GM12878 (cell line): ENCODE results near the gene CCND2.

ENCODE experiments used
- GABPA ChIP-seq: IDR thresholded peaks from 2 replicates; pipeline ENCODE4 v1.6.1; 2014; ENCODE audit warnings: antibody characterized with exemption, low read depth, mild to moderate bottlenecking, inconsistent platforms
- IRF3 ChIP-seq: fragments of 450-650 bp; IDR thresholded peaks from 2 replicates; pipeline ENCODE4 v1.6.1; 2014; ENCODE audit warnings: mild to moderate bottlenecking
- JUNB ChIP-seq: IDR thresholded peaks from 2 replicates; pipeline ENCODE4 v1.6.1; 2016; ENCODE audit warnings: antibody characterized with exemption, mild to moderate bottlenecking

GRCh38 chr12:4273652-4274395 is at the start of gene CCND2:
- TF ChIP-seq GABPA (no peak), IRF3 (no peak), JUNB (peak; percentile 7; the same call in 1 of the 2 replicates)
